ENCODE data around the gene ZNF736.

DNA sequence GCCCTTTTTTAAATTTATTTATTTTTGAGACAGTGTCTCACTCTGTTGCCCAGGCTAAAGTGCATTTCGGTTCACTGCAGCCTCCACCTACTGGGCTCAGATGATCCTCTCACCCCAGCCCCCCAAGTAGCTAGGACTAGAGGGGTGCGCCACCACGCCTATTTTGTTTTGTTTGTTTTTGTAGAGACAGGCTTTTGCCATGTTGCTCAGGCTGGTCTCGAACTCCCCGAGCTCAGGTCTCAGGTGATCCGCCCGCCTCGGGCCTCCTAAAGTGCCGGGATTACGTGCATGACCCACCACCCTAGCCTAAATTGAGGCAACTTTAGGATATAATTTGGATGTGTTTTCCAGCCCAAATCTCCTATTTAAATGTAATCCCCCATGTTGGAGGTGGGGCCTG lies 805 bp downstream of the ZNF736 start:
- TF ChIP-seq, protein P1, sequence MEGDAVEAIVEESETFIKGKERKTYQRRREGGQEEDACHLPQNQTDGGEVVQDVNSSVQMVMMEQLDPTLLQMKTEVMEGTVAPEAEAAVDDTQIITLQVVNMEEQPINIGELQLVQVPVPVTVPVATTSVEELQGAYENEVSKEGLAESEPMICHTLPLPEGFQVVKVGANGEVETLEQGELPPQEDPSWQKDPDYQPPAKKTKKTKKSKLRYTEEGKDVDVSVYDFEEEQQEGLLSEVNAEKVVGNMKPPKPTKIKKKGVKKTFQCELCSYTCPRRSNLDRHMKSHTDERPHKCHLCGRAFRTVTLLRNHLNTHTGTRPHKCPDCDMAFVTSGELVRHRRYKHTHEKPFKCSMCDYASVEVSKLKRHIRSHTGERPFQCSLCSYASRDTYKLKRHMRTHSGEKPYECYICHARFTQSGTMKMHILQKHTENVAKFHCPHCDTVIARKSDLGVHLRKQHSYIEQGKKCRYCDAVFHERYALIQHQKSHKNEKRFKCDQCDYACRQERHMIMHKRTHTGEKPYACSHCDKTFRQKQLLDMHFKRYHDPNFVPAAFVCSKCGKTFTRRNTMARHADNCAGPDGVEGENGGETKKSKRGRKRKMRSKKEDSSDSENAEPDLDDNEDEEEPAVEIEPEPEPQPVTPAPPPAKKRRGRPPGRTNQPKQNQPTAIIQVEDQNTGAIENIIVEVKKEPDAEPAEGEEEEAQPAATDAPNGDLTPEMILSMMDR (IDR thresholded peaks at IDR 0.05) = no peak
- TF ChIP-seq POLR2AphosphoS5 (IDR thresholded peaks at IDR 0.05) = no peak
- no peak for TF ChIP-seq POLR2A (IDR thresholded peaks at IDR 0.05)
